Endothelial cell of umbilical vein (primary cell): Measurements from ENCODE around the gene RAP2A. TPM values are rescaled to one million over a fixed set of nuclear protein-coding genes. Genes with fewer than 3 reads are reported as not detected.

ENCODE experiments used
- BruUV-seq: library from RNA; stranded (reverse); fragments of 400-500 nt; replicated peaks from 2 replicates; lab custom pipeline; 2021; lab: Mats Ljungman, UMichigan
- CTCF ChIA-PET: fragments of 300-600, 350-600 bp; sonication (Branson Sonifier 250); formaldehyde crosslinking; loops from one replicate; lab custom pipeline; 2021; ENCODE audit warnings: antibody characterized with exemption, inconsistent platforms; lab: Charles Lee
- POLR2A ChIA-PET: fragments of 300-600, 350-600 bp; sonication (Branson Sonifier 250); formaldehyde crosslinking; loops from one replicate; lab custom pipeline; 2021; ENCODE audit warnings: antibody characterized with exemption, inconsistent platforms; lab: Charles Lee
- DNase-seq: peaks from one replicate; pipeline ENCODE4 v3.0.0-alpha.2; 2011; ENCODE audit warnings: low read depth, low spot score
- FAIRE-seq: peaks from 2 replicates; lab custom pipeline; 2011; peaks lifted over from hg19 to GRCh38; lab: Jason Lieb, UNC
- H2AFZ ChIP-seq: 2 replicates; pipeline ENCODE4 v1.6.0; 2012; ENCODE audit warnings: low read depth, low read length, control low read depth, inconsistent platforms
- H3K27ac ChIP-seq: 2 replicates; pipeline ENCODE4 v1.5.1; 2011; ENCODE audit warnings: low read depth, mild to moderate bottlenecking, control low read depth, low read length, moderate library complexity; ENCODE audit not compliant: insufficient read depth
- H3K27me3 ChIP-seq, 2 experiments: 2 replicates each; pipeline versions ENCODE4 v1.6.0 to v1.6.1; 2011; ENCODE audit warnings: low read length in 2 of 2, mixed read lengths in 1 of 2; ENCODE audit not compliant: control insufficient read depth in 2 of 2, insufficient read depth in 2 of 2
- H3K36me3 ChIP-seq, 2 experiments: 2 replicates in 1 of 2; 3 replicates in 1 of 2; pipeline ENCODE4 v1.5.1; 2011; ENCODE audit warnings: low read length in 2 of 2, mild to moderate bottlenecking in 1 of 2, moderate library complexity in 1 of 2; ENCODE audit not compliant: control insufficient read depth in 2 of 2, insufficient read depth in 2 of 2; ENCODE audit errors: extremely low read depth in 1 of 2
- H3K4me1 ChIP-seq: 3 replicates; pipeline ENCODE4 v1.5.1; 2011; ENCODE audit warnings: mild to moderate bottlenecking, low read length; ENCODE audit not compliant: control insufficient read depth, insufficient read depth; ENCODE audit errors: extremely low read depth
- H3K4me2 ChIP-seq: 2 replicates; pipeline ENCODE4 v1.6.1; 2011; ENCODE audit warnings: low read length, control low read depth, mixed read lengths; ENCODE audit not compliant: insufficient read depth
- H3K4me3 ChIP-seq, 3 experiments: fragments of 200-600 bp in 1 of 3; sonication (generic), shearing (Covaris generic) in 1 of 3; replicated peaks in 1 of 3; 2 replicates each; pipeline ENCODE4 v1.5.1; 2011 to 2016; ENCODE audit warnings: control low read depth in 3 of 3, low read length in 3 of 3, mild to moderate bottlenecking in 2 of 3, inconsistent platforms in 1 of 3, low read depth in 1 of 3, moderate library complexity in 1 of 3; ENCODE audit not compliant: insufficient read depth in 1 of 3
- H3K79me2 ChIP-seq: 2 replicates; pipeline ENCODE4 v1.6.0; 2012; ENCODE audit warnings: low read length, inconsistent platforms; ENCODE audit not compliant: control insufficient read depth, insufficient read depth
- H3K9ac ChIP-seq: replicated peaks from 2 replicates; pipeline ENCODE3; 2011; ENCODE audit warnings: low read length, control low read depth; ENCODE audit not compliant: insufficient read depth; ENCODE audit errors: extremely low read depth
- H3K9me1 ChIP-seq: replicated peaks from 3 replicates; pipeline ENCODE4 v1.6.0; 2011; ENCODE audit warnings: mild to moderate bottlenecking, low read length; ENCODE audit not compliant: control insufficient read depth, insufficient read depth; ENCODE audit errors: extremely low read depth
- H3K9me3 ChIP-seq: replicated peaks from 2 replicates; pipeline ENCODE4 v1.5.1; 2012; ENCODE audit warnings: low read length, inconsistent platforms; ENCODE audit not compliant: control insufficient read depth, insufficient read depth
- H4K20me1 ChIP-seq: replicated peaks from 2 replicates; pipeline ENCODE3; 2011; ENCODE audit warnings: mild to moderate bottlenecking, low read length; ENCODE audit not compliant: control insufficient read depth, insufficient read depth; ENCODE audit errors: extremely low read depth
- EZH2 ChIP-seq: IDR thresholded peaks from 2 replicates; pipeline ENCODE4 v1.6.1; 2012; ENCODE audit warnings: borderline replicate concordance, low read depth, mild to moderate bottlenecking, moderate library complexity, low read length, inconsistent platforms; ENCODE audit not compliant: severe bottlenecking
- FOS ChIP-seq: IDR thresholded peaks from 2 replicates; pipeline ENCODE4 v1.6.1; 2011; ENCODE audit warnings: mild to moderate bottlenecking, low read length, moderate library complexity, borderline replicate concordance; ENCODE audit not compliant: insufficient read depth
- JUN ChIP-seq: IDR thresholded peaks from 2 replicates; pipeline ENCODE4 v1.6.1; 2011; ENCODE audit warnings: borderline replicate concordance, low read depth; ENCODE audit not compliant: insufficient read length, insufficient read depth
- dilution Hi-C: fragments of 300-500 bp; cut with MboI; formaldehyde crosslinking; loops from one replicate; pipeline ENCODE4 v1.15.0; 2019; ENCODE audit warnings: low sequenced_read_pairs; ENCODE audit not compliant: extremely low pct_ligation_motif_present
- intact Hi-C: fragments of 100-400 bp; cut with micrococcal nuclease; formaldehyde crosslinking; loops from one replicate; pipeline ENCODE4 v1.10.0; 2022
- polyA plus RNA-seq, 4 experiments: library from polyadenylated mRNA; depleted of rRNA in 3 of 4; stranded (reverse) in 3 of 4; unstranded in 1 of 4; fragments of >200 nt; gene quantifications; 2 replicates each; pipeline versions ENCODE4 v1.2.1 to v1.2.3, GENCODE V29; 2011 to 2012; ENCODE audit warnings: missing spikeins in 1 of 4
- total RNA-seq: library from RNA; stranded (reverse); gene quantifications from 2 replicates; pipeline ENCODE4 v1.2.3, GENCODE V29; 2021
- TF ChIP-seq, protein P1 (sequence below), 2 donors: IDR thresholded peaks; 1 replicate in 1 of 2; 2 replicates in 1 of 2; pipeline ENCODE4 v1.5.1; 2011; ENCODE audit warnings: low read length in 2 of 2, mild to moderate bottlenecking in 2 of 2, moderate library complexity in 2 of 2, control low read depth in 1 of 2, inconsistent platforms in 1 of 2, low read depth in 1 of 2; ENCODE audit not compliant: insufficient read depth in 1 of 2; ENCODE audit errors: extremely low read depth in 1 of 2
- TF ChIP-seq, protein P2 (sequence below): IDR thresholded peaks from 2 replicates; pipeline ENCODE4 v1.6.1; 2011; ENCODE audit not compliant: insufficient read depth, insufficient read length

The RAP2A gene
- total and polyA plus RNA-seq, 2 donors (not counting 3 experiments of a cell fraction or from before 2014, with no cell fraction given) = 7.8 to 44.4 TPM

DNA sequence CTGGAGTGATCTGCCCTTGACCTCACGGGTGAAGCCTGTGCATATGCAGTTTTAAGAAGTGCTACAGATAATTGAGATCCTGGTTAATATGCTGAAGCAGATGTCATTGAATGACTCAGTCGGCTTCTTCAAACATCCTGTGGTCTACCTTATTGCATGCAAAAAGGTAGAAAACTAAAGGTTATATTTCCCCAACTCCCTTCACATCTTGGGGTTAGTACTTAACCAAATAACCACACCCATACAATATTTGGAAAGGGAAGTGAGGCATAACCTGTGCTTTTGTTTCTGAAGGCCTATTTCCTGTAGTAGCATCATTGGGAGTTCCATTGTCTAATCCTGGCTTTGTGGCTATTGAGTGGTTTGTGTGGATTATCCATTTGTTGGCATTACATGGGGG is 58.3 kb downstream of the RAP2A start:
- TF ChIP-seq JUN (no peak), FOS (peak; percentile 11), EZH2 (no peak)
- TF ChIP-seq, protein P1, sequence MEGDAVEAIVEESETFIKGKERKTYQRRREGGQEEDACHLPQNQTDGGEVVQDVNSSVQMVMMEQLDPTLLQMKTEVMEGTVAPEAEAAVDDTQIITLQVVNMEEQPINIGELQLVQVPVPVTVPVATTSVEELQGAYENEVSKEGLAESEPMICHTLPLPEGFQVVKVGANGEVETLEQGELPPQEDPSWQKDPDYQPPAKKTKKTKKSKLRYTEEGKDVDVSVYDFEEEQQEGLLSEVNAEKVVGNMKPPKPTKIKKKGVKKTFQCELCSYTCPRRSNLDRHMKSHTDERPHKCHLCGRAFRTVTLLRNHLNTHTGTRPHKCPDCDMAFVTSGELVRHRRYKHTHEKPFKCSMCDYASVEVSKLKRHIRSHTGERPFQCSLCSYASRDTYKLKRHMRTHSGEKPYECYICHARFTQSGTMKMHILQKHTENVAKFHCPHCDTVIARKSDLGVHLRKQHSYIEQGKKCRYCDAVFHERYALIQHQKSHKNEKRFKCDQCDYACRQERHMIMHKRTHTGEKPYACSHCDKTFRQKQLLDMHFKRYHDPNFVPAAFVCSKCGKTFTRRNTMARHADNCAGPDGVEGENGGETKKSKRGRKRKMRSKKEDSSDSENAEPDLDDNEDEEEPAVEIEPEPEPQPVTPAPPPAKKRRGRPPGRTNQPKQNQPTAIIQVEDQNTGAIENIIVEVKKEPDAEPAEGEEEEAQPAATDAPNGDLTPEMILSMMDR (IDR thresholded peaks at IDR 0.05; ENCODE audit: extremely low read depth in 1 of 2, insufficient read depth in 1 of 2, low read depth in 1 of 2, low read length in 2 of 2) = no peak
- TF ChIP-seq, protein P2, sequence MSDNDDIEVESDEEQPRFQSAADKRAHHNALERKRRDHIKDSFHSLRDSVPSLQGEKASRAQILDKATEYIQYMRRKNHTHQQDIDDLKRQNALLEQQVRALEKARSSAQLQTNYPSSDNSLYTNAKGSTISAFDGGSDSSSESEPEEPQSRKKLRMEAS = no peak
- ChIA-PET CTCF (no interaction called here), POLR2A (no interaction called here)
- H3K9ac ChIP-seq = no peak overlapping the region
- no peak overlapping the region for H3K4me2 ChIP-seq
- no peaks in the 10 kb centered on the region for H4K20me1 ChIP-seq
- dilution Hi-C loops (no loop called here), intact Hi-C loops (no loop called here)
- H3K9me1 ChIP-seq = no peaks in the 10 kb centered on the region
- no peak overlapping the region for H2AFZ ChIP-seq
- BruUV-seq = no TSS peak
- no peak for DNase-seq
- FAIRE-seq = no peak
- no peaks in the 10 kb centered on the region for H3K36me3 ChIP-seq
- H3K9me3 ChIP-seq = no peaks in the 10 kb centered on the region
- H3K27ac ChIP-seq = no peak overlapping the region
- H3K4me3 ChIP-seq = no peak overlapping the region
- H3K27me3 ChIP-seq = no peaks in the 10 kb centered on the region
- no peaks in the 10 kb centered on the region for H3K79me2 ChIP-seq
- H3K4me1 ChIP-seq = peaks cover 3% of the 10 kb centered on the region
